NCI-H526 (cell line): Measurements from ENCODE around the gene GPRC5B.
A peak's percentile ranks its signal among the peaks of the same experiment; 100 is the strongest.

Experiments
- DNase-seq, 2 experiments: peaks; one replicate each; lab custom pipeline; 2025; lab: John Stamatoyannopoulos, UW

Gene GPRC5B

GRCh38 chr16:19898166-19898565 lies 13.5 kb upstream of the GPRC5B start:
- no peak for DNase-seq

GRCh38 chr16:19896951-19897350 lies 12.3 kb upstream of the GPRC5B start:
- no peak for DNase-seq

- no peak for DNase-seq
These were observed 9.9 kb upstream of the GPRC5B start for GRCh38 chr16:19894586-19894985.

- no peak for DNase-seq
These were observed 8.3 kb upstream of the GPRC5B start for GRCh38 chr16:19892902-19893301.

GRCh38 chr16:19890901-19891300 lies 6.3 kb upstream of the GPRC5B start:
- no peak for DNase-seq

DNA sequence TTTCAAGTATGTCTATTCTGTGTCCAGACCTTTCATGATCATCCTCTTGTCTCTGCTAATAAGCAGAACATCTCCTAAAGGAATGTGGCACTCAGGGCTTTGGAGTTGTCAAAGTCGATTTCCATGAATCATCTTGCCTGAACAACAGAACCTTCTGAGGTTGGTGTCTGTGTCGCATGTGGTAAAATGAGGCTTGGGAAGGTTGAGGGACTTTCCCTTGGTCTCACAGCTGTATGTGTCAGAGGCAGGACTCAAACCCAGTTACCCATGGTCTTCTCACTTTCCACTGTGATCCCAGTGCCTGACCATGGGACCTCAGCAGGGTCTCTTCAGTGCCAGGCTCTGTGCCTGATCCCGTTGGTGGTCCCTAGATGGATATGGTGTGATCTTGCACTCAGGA lies 4.2 kb upstream of the GPRC5B start:
- no peak for DNase-seq

DNA sequence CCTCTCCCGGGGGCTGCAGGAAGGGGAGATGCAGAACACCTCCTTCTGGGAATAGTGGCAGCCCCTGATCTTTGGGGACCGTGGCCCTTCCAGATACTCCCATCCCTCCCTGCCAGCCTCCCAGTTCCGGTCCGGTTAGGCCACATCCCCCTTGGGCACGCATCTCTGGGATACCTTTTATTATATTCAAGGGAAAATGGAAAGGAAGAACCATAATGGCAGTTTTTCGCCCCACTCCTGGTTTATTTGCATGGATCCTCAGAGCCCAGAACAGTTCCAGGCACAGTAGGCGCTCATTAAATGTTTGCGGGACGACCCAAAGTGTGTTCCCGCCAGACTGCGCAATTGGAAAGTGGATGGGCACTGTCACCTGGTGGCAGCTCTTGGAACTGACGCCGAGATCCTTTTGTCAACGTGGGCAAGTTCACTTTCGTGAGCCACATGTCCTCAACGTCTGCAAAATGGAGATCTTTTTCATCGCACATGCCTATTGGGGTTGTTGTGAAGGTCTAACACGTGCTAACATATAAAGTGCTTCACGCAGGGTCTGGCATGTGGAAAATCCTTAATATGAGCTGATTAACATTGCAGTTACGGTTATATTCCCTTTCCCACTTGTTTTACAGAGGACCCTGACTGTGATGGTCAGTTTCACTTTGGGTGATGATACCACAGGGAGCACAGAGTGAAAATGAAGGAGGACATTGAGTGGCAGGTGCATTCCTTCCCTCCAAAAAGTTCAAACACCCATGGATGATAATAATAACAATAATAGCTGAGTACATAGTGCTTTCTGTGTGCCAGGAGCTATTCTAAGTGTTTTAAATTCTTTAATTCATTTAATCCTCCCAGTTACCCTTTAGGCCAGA lies 1.7 kb upstream of the GPRC5B start:
- peak; percentile 35 to 82 for DNase-seq

- DNase-seq, result no peak
These were observed 914 bp upstream of the GPRC5B start for GRCh38 chr16:19885451-19886072.

GRCh38 chr16:19883966-19884485 lies 622 bp downstream of the GPRC5B start:
- DNase-seq, result peak in 1 of 2 experiments; percentile 49

DNA sequence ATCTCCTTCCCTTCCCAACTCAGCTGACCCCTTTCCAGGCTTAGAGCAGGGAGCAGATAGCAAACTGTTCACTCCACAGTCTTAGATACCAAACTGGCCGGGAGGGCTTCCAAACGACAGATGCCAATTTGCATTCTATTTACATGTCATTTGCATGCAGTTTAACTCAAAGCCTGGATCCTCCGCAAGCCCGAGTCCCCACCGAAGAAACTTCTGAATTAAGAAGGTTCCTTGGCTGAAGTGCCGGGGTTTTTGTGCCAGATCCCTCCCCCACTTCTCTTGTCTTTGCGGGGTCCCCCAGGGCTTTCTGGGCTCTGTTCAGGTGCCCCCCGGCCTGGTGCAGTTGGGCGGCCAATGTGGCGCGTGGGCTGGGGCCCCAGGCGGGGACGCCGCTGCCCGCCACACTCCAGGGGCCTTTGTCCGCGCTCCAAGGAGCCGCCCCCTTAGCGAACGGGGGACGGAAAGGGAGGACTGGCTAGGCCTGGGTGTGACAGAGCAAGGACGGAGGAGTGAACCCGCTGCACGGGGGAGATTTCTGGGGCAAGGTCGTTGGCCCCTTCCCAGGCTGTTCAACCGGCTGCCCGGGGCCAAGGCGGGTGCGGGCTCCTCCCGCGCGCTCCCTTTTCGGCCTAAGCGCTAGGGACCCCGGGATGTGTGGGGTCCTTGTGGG lies 1.2 kb downstream of the GPRC5B start:
- peak; percentile 90 to 93 for DNase-seq

DNA sequence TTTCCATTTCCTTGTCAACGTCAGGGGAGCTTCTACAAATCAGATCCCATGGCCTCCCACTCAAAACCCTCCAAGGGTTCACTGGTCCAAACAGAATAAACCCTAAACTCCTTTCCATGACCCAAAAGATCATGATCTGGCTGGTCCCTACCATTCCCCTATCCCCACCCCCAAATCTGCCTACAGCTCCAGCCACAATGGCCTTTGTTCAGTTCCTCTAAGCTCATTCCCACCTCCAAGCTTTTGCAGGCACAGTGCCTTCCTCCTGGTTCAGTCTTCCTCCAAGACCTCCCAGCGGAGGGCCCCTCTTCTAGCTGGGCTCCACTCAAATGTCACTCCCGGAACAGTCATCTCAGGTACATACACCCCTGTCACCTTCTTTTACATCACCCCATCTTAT lies 2.0 kb downstream of the GPRC5B start:
- DNase-seq, result no peak

DNA sequence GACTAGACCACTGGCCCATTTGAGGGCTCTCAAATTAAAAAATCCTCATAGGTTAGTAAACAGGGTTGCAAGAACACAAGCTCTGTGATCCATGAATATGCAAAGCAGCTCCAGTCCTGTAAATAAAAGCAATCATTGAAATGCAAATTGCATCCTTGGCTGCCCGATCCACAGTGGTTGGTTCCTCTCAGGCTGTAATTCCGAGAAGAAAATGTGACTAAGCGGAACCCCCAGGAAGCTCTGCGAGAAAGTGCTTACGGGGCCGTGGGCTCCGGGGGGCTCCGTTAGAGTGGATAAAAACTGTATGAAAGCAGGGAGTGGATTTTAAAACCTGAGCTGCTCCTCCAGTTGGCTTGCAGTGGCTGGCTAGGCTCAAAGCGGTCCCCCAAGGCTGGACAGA lies 2.5 kb downstream of the GPRC5B start:
- peak; percentile 85 to 90 for DNase-seq

GRCh38 chr16:19881783-19882182 lies 2.9 kb downstream of the GPRC5B start:
- no peak for DNase-seq

DNA sequence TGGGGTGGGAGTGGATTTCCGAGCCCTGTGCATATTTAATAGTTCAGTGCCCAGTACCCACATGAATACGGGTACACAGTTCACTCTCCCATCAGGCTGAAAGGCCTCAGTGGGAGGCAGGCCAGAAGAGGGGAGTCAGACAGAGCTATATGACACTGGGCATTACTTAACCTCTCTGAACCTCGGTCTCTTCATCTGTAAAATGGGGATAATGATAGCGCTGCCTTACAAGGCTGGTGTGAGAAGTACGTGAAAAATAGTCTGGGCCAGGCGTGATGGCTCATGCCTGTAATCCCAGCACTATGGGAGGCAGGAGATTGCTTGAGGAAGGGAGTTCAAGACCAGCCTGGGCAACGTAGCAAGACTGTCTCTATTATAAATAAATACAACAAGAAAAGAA lies 3.6 kb downstream of the GPRC5B start:
- DNase-seq, result no peak

DNA sequence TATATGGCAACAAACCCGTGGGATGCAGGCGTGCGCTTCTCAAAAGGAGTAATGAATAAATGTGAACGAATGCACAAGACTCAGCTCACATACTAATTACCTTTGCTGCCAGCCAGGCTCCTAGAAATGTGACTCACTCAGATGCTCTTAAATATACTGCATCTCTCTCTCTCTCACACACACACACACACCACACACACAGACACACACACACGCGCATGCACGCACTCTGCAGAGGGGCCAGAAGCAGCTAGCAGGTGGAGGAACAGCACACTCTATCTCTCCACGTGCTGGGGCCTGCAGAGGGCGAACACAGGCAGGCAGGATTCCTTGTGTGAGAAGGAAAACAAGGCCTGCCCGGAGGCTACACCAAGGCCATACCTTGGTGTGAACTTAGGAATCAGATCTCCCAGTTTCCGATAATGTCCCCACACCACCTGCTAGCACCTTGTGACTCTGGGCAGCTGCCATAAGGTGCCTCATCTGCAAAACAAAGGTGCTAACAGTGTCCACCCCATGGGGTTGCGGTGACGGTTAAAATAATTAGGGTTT lies 5.3 kb downstream of the GPRC5B start:
- DNase-seq, result peak; percentile 61 to 71

DNA sequence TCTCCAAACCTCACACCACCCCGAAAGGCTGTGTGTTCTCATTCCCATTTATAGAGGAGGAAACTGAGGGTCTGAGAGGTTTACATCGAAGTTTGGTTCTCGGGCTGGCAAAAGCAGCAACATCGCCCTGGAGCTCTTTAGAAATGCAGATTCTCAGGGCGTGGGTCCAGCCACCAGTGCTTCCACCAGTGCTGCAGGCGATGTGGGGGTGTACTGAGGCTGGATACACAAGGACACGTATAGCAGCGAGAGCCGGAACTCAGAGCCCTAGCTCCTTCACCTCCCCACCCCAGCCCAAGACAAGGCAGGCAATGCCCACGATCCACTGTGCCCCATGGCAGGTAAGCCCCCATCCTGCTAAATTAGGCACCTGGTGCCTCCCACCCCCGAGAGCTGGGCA lies 5.9 kb downstream of the GPRC5B start:
- DNase-seq, result no peak

DNA sequence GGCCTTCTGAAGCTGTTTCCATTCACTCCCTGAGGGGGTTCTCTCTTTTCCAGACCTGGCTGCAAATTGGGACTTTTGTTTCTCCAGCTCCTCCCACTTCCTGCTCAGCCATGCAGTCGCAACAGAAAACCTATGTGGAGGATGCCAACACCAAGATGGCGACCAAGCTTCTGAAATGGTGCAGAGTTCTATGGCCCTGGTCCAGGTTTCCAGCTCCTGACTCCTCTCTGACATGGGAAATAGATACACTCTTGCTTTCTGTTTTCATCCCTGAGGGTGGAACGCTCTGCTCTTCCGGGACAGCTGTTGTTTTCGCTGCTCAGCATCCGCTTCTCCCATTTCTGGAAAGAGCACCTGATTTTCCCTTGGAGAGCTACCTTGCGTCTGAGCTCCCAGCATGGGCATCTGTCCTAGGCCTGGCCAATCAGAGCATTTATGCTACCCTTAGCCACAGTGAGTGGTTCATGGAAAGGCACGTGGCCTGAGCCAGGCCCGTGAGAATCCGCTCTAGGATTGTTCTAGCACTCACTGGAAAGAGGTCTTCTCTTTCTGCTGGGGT lies 8.1 kb downstream of the GPRC5B start:
- DNase-seq, result no peak

- no peak for DNase-seq
These were observed 8.7 kb downstream of the GPRC5B start for GRCh38 chr16:19875900-19876299.

DNA sequence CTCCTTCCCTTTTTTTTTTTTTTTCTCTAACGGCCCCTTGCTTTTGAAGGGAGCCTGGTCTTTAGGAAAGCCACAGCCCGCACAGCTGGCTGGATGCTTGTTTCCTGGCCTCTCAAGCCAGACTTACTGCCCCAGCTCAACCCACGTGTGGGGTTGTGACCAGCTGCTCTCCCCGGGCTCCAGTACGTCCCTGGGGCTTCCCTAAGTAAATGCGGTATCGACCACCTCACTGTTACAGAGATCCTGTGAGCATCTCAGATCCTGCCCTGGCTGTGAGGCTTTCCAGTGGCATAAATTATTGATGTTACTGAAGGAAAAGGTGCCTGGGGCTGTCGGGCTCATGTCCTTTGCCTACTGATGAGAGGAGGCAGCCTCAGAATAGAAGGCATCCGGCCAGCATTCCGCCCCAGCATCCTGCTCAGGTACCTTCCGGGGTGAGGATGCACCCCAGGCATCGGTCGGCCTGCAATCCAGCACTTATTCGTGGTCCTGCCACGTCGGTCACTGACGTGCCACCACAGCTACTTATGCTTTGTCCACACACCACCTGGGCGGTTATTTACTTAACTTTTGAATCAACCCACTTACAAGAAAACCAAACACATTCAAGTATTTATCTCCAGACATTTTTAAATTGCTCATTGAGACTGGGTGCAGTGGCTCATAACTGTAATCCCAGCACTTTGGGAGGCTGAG lies 9.6 kb downstream of the GPRC5B start:
- no peak for DNase-seq

GRCh38 chr16:19874026-19874425 lies 10.6 kb downstream of the GPRC5B start:
- no peak for DNase-seq

GRCh38 chr16:19872935-19873334 lies 11.7 kb downstream of the GPRC5B start:
- DNase-seq, result no peak
